Nephron progenitor cell (in vitro differentiated cells): ENCODE data around the gene C18orf54.

Experiments
- DNase-seq: peaks from one replicate; pipeline ENCODE4 v3.0.0; 2021
- H3K27ac Mint-ChIP-seq: 2 replicates; pipeline ENCODE4 v1.8.0; 2021; ENCODE audit warnings: mild to moderate bottlenecking, moderate library complexity, mixed read lengths
- H3K27me3 Mint-ChIP-seq: 2 replicates; pipeline ENCODE4 v1.8.0; 2021; ENCODE audit warnings: mild to moderate bottlenecking, low read depth, mixed read lengths; ENCODE audit not compliant: poor library complexity
- H3K36me3 Mint-ChIP-seq: 2 replicates; pipeline ENCODE4 v1.8.0; 2021; ENCODE audit warnings: low read depth, mixed read lengths
- H3K4me1 Mint-ChIP-seq: 2 replicates; pipeline ENCODE4 v1.8.0; 2021; ENCODE audit warnings: mixed read lengths
- H3K4me3 Mint-ChIP-seq: 2 replicates; pipeline ENCODE4 v1.8.0; 2021; ENCODE audit warnings: mild to moderate bottlenecking, moderate library complexity, mixed read lengths
- H3K9me3 Mint-ChIP-seq: 2 replicates; pipeline ENCODE4 v1.8.0; 2021; ENCODE audit warnings: mild to moderate bottlenecking, moderate library complexity, mixed read lengths
- CTCF ChIP-seq: fragments of 200-600 bp; sonication (generic); IDR thresholded peaks from 2 replicates; pipeline ENCODE4 v1.5.0; 2021; ENCODE audit warnings: antibody characterized with exemption

C18orf54 gene

GRCh38 chr18:54357082-54357659 lies 535 bp upstream of the C18orf54 start:
- Mint-ChIP-seq H3K36me3 (peaks cover 21% of the 10 kb centered on the region), H3K27ac (peak overlapping the region; percentile 99), H3K4me3 (peak overlapping the region; percentile 99), H3K9me3 (peaks cover 16% of the 10 kb centered on the region), H3K27me3 (no peaks in the 10 kb centered on the region), H3K4me1 (peaks cover 24% of the 10 kb centered on the region)
- no peak for DNase-seq
- no peak for TF ChIP-seq CTCF

GRCh38 chr18:54358495-54359040 lies 862 bp downstream of the C18orf54 start:
- peaks cover 24% of the 10 kb centered on the region for H3K4me1 Mint-ChIP-seq
- DNase-seq = no peak
- TF ChIP-seq CTCF = no peak
- H3K27ac Mint-ChIP-seq = peak overlapping the region; percentile 99
- H3K9me3 Mint-ChIP-seq = peaks cover 13% of the 10 kb centered on the region
- no peaks in the 10 kb centered on the region for H3K27me3 Mint-ChIP-seq
- H3K36me3 Mint-ChIP-seq = peaks cover 32% of the 10 kb centered on the region
- peak overlapping the region; percentile 99 for H3K4me3 Mint-ChIP-seq

GRCh38 chr18:54359233-54359632 lies 1.5 kb downstream of the C18orf54 start:
- Mint-ChIP-seq H3K27ac (no peak overlapping the region), H3K9me3 (peaks cover 13% of the 10 kb centered on the region), H3K27me3 (no peaks in the 10 kb centered on the region), H3K4me3 (peak overlapping the region; percentile 99), H3K4me1 (peaks cover 24% of the 10 kb centered on the region), H3K36me3 (peaks cover 36% of the 10 kb centered on the region)
- TF ChIP-seq CTCF = no peak
- no peak for DNase-seq

GRCh38 chr18:54360406-54360805 lies 2.7 kb downstream of the C18orf54 start:
- no peak for DNase-seq
- Mint-ChIP-seq H3K4me3 (peak overlapping the region; percentile 99), H3K27ac (no peak overlapping the region)

GRCh38 chr18:54378057-54378456 lies 20.4 kb downstream of the C18orf54 start:
- H3K36me3 Mint-ChIP-seq = peaks cover 56% of the 10 kb centered on the region
- DNase-seq = no peak
- no peak overlapping the region for H3K4me3 Mint-ChIP-seq
- H3K27me3 Mint-ChIP-seq = no peaks in the 10 kb centered on the region
- no peaks in the 10 kb centered on the region for H3K9me3 Mint-ChIP-seq
- TF ChIP-seq CTCF = no peak
- no peaks in the 10 kb centered on the region for H3K4me1 Mint-ChIP-seq
- no peak overlapping the region for H3K27ac Mint-ChIP-seq

More at GRCh38 chr18:54360406-54360805, 2.7 kb downstream of the C18orf54 start:
- H3K4me1 Mint-ChIP-seq = peaks cover 24% of the 10 kb centered on the region
- H3K36me3 Mint-ChIP-seq = peaks cover 48% of the 10 kb centered on the region
- no peaks in the 10 kb centered on the region for H3K27me3 Mint-ChIP-seq
- no peak for TF ChIP-seq CTCF
- peaks cover 13% of the 10 kb centered on the region for H3K9me3 Mint-ChIP-seq

GRCh38 chr18:54381640-54382039 lies 23.9 kb downstream of the C18orf54 start:
- no peak for TF ChIP-seq CTCF
- H3K36me3 Mint-ChIP-seq = peaks cover 50% of the 10 kb centered on the region
- DNase-seq = no peak
- no peaks in the 10 kb centered on the region for H3K27me3 Mint-ChIP-seq
- H3K4me3 Mint-ChIP-seq = no peak overlapping the region
- peaks cover 11% of the 10 kb centered on the region for H3K4me1 Mint-ChIP-seq
- peaks cover 14% of the 10 kb centered on the region for H3K9me3 Mint-ChIP-seq
- H3K27ac Mint-ChIP-seq = no peak overlapping the region
